MCF 10A (cell line): Measurements from ENCODE around the gene CCN5. TPM values are rescaled to one million over a fixed set of nuclear protein-coding genes. Genes with fewer than 3 reads are reported as not detected.

ENCODE experiments used
- BruUV-seq: library from RNA; stranded (reverse); fragments of 400-500 nt; replicated peaks from 2 replicates; lab custom pipeline; 2021; lab: Mats Ljungman, UMichigan
- CTCF ChIA-PET: fragments of 300-600 bp; sonication (Branson Sonifier 250); formaldehyde crosslinking; extraction: SDS; loops from one replicate; lab custom pipeline; 2021; ENCODE audit warnings: antibody characterized with exemption, inconsistent platforms; lab: Yijun Ruan, JAX
- POLR2A ChIA-PET: fragments of 300-600, 350-650 bp; sonication (Branson Sonifier 250); formaldehyde crosslinking; extraction: SDS; loops from one replicate; lab custom pipeline; 2020; ENCODE audit warnings: antibody characterized with exemption, inconsistent platforms; lab: Yijun Ruan, JAX
- DNase-seq: peaks from one replicate; pipeline ENCODE4 v3.0.0-alpha.2; 2018; ENCODE audit not compliant: unreplicated experiment
- H3K27ac Mint-ChIP-seq: one replicate; pipeline ENCODE4 v1.8.0; 2022; ENCODE audit warnings: mild to moderate bottlenecking, low read depth, mixed read lengths; ENCODE audit not compliant: unreplicated experiment
- H3K27me3 Mint-ChIP-seq: one replicate; pipeline ENCODE4 v1.8.0; 2022; ENCODE audit warnings: mixed read lengths; ENCODE audit not compliant: insufficient read depth, unreplicated experiment
- H3K36me3 Mint-ChIP-seq: one replicate; pipeline ENCODE4 v1.8.0; 2022; ENCODE audit warnings: mild to moderate bottlenecking, moderate library complexity, mixed read lengths; ENCODE audit not compliant: insufficient read depth, unreplicated experiment
- H3K4me1 Mint-ChIP-seq: one replicate; pipeline ENCODE4 v1.8.0; 2022; ENCODE audit warnings: mixed read lengths; ENCODE audit not compliant: insufficient read depth, unreplicated experiment
- H3K4me3 Mint-ChIP-seq: one replicate; pipeline ENCODE4 v1.8.0; 2022; ENCODE audit warnings: mild to moderate bottlenecking, moderate library complexity, mixed read lengths; ENCODE audit not compliant: unreplicated experiment
- H3K9me3 Mint-ChIP-seq: one replicate; pipeline ENCODE4 v1.8.0; 2022; ENCODE audit warnings: mixed read lengths; ENCODE audit not compliant: unreplicated experiment
- CTCF ChIP-seq: fragments of 200-600 bp; IDR thresholded peaks from one replicate; pipeline ENCODE4 v1.8.0; 2022; ENCODE audit warnings: antibody characterized with exemption, mild to moderate bottlenecking; ENCODE audit not compliant: unreplicated experiment
- intact Hi-C: fragments of 100-400 bp; cut with micrococcal nuclease; formaldehyde crosslinking; loops from 2 replicates; pipeline ENCODE4 v1.14.1; 2022
- total RNA-seq: library from RNA; stranded (reverse); gene quantifications from 2 replicates; pipeline ENCODE4 v1.2.3, GENCODE V29; 2022

The CCN5 gene
- total RNA-seq, 1 experiment from 2014 or later: 1.4 TPM

DNA sequence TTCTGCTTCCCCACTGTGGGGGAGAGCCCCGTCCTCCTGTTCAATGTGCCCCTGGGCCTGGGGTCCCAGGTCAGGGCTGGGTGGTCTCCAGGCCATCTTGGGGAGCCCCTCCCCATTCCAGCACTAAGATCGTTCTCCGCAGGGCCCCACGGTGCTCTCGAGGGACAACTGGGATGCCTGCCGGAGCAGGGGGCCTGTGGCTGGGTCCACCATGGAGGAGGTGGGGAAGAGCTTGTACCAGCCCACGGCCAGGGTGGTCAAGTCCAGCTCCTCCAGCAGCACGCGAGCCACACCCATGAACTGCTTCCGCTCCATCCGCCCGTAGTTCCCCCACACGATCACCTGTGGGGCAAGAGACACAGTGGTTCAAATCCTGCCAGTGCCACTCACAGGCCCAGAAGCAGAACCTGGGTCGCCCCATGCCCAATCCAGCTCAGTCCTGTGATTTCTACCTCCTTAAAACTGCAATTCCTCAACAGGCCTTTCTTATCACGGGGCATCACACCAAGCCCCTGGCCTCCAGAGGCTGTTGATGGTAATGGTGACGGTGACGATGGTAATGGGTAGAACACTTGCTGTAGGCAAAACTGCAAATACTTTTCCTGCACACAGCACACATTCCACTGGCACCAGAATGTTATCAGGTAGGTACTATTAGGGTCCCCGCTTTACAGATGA, 41.0 kb downstream of the CCN5 start:
- no peaks in the 10 kb centered on the region for H3K4me1 Mint-ChIP-seq
- no peaks in the 10 kb centered on the region for H3K9me3 Mint-ChIP-seq
- intact Hi-C loops: no loop called here
- H3K27ac Mint-ChIP-seq: no peak overlapping the region
- ChIA-PET POLR2A (interaction anchor here (0.7 to 0.9 kb wide), 2 partner anchors 16 to 21 kb away, joined by 3 read pairs; no protein-coding TSS in a partner anchor), CTCF (interaction anchor here (0.6 to 7.4 kb wide), 2 partner anchors 9 to 72 kb away, joined by 4 to 45 read pairs; partner anchors contain the start of gene KCNK15)
- H3K4me3 Mint-ChIP-seq: no peak overlapping the region
- TF ChIP-seq CTCF: no peak
- H3K36me3 Mint-ChIP-seq: no peaks in the 10 kb centered on the region
- H3K27me3 Mint-ChIP-seq: peaks cover 30% of the 10 kb centered on the region
- no TSS peak for BruUV-seq
- DNase-seq: no peak

DNA sequence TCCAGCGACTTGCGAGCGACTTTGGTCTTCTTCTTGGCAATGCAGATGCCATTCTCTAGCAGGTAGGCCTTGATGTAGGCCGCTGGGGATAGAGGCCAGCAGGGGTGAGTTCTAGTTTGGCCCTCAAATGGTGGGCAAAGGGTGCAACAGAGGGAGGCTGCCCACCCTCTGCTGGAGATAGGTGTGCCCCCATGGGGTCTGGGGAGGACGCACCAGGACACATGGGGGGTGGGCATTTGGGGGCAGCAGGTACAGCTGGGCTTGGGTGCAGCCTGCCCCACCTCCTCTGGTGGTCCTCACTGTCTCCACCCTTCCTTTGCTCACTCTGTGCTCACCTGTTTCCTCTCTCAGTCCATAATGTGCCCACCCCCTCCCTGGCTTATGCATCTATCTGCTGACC, 41.8 kb downstream of the CCN5 start:
- no TSS peak for BruUV-seq
- intact Hi-C loops: no loop called here
- Mint-ChIP-seq H3K4me3 (no peak overlapping the region), H3K27ac (no peak overlapping the region), H3K27me3 (peaks cover 30% of the 10 kb centered on the region), H3K36me3 (no peaks in the 10 kb centered on the region), H3K4me1 (no peaks in the 10 kb centered on the region), H3K9me3 (no peaks in the 10 kb centered on the region)
- no peak for DNase-seq
- CTCF ChIA-PET: interaction anchor here (1.0 to 7.4 kb wide), 2 partner anchors 10 to 373 kb away, joined by 3 to 45 read pairs; partner anchors contain the start of gene KCNK15
- POLR2A ChIA-PET: no interaction called here
- TF ChIP-seq CTCF: no peak

DNA sequence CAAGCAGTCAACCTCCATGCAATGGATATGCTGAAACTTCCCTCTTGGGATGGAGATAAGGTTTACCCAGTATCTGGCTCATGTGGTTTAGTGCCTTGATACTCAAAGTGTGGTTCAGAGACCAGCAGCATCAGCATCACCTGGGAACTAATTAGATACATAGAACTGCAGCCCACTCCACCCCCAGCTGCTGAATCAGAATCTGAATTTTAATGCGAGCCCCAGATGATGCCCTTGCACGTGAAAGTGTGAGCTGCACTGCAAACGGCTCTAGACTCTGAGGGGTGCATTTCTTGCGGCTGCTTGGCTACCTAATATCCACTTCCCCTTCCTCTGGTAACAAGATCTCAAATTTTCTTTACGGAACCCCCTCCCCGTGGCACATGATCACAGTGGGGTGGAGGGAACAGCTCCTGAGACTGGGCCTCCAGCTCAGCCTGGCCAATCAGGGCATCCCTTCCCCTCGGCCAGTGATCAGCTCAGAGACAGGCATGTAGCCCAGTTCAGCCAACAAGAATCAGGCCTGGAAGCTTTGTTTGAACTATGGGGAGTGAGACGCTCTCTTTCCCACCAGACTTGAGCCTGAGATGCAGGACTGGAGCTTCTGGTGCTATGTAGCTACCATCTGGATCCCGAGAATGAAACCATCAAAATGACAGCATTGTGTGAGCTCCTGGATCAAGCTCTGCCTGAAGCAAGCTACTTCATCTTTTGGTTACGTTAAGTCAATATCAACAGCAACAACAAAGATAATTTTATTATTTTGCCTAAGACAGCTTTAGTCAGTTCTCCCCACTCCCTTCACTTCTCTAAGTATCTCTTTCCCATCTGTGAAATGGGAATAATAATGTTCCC, 43.3 kb downstream of the CCN5 start:
- H3K36me3 Mint-ChIP-seq: no peaks in the 10 kb centered on the region
- intact Hi-C loops: no loop called here
- no TSS peak for BruUV-seq

More for the DNA sequence above, 43.3 kb downstream of the CCN5 start:
- ChIA-PET POLR2A (interaction anchor here (0.7 kb wide), 1 partner anchor 28 kb away, joined by 3 read pairs; no protein-coding TSS in a partner anchor), CTCF (interaction anchor here (0.9 to 7.4 kb wide), 2 partner anchors 11 to 75 kb away, joined by 4 to 45 read pairs; partner anchors contain the start of gene KCNK15)
- Mint-ChIP-seq H3K9me3 (no peaks in the 10 kb centered on the region), H3K27me3 (peaks cover 39% of the 10 kb centered on the region), H3K27ac (no peak overlapping the region), H3K4me3 (no peak overlapping the region), H3K4me1 (no peaks in the 10 kb centered on the region)
- no peak for DNase-seq
- no peak for TF ChIP-seq CTCF
